Measurements from ENCODE around the gene FCAR. TPM values are rescaled to one million over a fixed set of nuclear protein-coding genes. Genes with fewer than 3 reads are reported as not detected.

FCAR gene
- total RNA-seq, 1 experiment from 2014 or later: 0.22 TPM

DNA sequence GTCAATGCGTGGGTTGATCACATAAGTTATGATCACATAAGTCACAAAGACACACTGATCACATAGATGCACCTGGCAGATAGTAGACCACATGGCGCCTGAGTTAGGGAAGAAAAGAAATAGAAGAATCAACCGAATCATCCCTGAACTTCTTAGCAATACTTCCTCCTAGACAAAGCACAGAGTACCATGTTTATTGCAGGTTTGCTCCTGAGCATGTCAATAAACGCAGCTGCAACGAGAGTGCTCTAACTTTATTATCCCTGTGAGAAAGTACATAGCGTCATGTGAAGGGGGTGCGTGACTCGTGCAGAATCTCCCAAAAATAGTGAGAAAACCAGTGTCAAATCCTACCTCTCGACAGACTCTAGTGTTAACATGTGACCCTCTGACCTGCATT is 49.2 kb downstream of the FCAR start:
- Mint-ChIP-seq H3K4me3 (no peak overlapping the region), H3K27me3 (ENCODE audit: low read depth) (peaks cover 7% of the 10 kb centered on the region), H3K4me1 (peaks cover 7% of the 10 kb centered on the region), H3K9me3 (peaks cover 18% of the 10 kb centered on the region), H3K27ac (no peak overlapping the region), H3K36me3 (peaks cover 20% of the 10 kb centered on the region)
- ATAC-seq (no peak), DNase-seq (ENCODE audit: low spot score) (no peak)
- ChIA-PET POLR2A (no interaction called here), CTCF (interaction anchor here (8.4 kb wide), 1 partner anchor 42 kb away, joined by 166 read pairs; no protein-coding TSS in a partner anchor)
- TF ChIP-seq JUN (CRISPR knock-in tag; IDR thresholded peaks at IDR 0.05): no peak
- TF ChIP-seq, protein P1, sequence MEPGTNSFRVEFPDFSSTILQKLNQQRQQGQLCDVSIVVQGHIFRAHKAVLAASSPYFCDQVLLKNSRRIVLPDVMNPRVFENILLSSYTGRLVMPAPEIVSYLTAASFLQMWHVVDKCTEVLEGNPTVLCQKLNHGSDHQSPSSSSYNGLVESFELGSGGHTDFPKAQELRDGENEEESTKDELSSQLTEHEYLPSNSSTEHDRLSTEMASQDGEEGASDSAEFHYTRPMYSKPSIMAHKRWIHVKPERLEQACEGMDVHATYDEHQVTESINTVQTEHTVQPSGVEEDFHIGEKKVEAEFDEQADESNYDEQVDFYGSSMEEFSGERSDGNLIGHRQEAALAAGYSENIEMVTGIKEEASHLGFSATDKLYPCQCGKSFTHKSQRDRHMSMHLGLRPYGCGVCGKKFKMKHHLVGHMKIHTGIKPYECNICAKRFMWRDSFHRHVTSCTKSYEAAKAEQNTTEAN (CRISPR knock-in tag; IDR thresholded peaks at IDR 0.05): no peak
- no peak for TF ChIP-seq GRHL2 (CRISPR knock-in tag; IDR thresholded peaks at IDR 0.05; ENCODE audit: insufficient replicate concordance, severe bottlenecking)
- TF ChIP-seq, protein P2, sequence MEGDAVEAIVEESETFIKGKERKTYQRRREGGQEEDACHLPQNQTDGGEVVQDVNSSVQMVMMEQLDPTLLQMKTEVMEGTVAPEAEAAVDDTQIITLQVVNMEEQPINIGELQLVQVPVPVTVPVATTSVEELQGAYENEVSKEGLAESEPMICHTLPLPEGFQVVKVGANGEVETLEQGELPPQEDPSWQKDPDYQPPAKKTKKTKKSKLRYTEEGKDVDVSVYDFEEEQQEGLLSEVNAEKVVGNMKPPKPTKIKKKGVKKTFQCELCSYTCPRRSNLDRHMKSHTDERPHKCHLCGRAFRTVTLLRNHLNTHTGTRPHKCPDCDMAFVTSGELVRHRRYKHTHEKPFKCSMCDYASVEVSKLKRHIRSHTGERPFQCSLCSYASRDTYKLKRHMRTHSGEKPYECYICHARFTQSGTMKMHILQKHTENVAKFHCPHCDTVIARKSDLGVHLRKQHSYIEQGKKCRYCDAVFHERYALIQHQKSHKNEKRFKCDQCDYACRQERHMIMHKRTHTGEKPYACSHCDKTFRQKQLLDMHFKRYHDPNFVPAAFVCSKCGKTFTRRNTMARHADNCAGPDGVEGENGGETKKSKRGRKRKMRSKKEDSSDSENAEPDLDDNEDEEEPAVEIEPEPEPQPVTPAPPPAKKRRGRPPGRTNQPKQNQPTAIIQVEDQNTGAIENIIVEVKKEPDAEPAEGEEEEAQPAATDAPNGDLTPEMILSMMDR (IDR thresholded peaks at IDR 0.05): no peak
- TF ChIP-seq, protein P3, sequence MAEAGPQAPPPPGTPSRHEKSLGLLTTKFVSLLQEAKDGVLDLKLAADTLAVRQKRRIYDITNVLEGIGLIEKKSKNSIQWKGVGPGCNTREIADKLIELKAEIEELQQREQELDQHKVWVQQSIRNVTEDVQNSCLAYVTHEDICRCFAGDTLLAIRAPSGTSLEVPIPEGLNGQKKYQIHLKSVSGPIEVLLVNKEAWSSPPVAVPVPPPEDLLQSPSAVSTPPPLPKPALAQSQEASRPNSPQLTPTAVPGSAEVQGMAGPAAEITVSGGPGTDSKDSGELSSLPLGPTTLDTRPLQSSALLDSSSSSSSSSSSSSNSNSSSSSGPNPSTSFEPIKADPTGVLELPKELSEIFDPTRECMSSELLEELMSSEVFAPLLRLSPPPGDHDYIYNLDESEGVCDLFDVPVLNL (CRISPR knock-in tag; IDR thresholded peaks at IDR 0.05; ENCODE audit: borderline replicate concordance, low read depth): no peak
- no peak for TF ChIP-seq RORB (CRISPR knock-in tag; IDR thresholded peaks at IDR 0.05)
- TF ChIP-seq, protein P4, sequence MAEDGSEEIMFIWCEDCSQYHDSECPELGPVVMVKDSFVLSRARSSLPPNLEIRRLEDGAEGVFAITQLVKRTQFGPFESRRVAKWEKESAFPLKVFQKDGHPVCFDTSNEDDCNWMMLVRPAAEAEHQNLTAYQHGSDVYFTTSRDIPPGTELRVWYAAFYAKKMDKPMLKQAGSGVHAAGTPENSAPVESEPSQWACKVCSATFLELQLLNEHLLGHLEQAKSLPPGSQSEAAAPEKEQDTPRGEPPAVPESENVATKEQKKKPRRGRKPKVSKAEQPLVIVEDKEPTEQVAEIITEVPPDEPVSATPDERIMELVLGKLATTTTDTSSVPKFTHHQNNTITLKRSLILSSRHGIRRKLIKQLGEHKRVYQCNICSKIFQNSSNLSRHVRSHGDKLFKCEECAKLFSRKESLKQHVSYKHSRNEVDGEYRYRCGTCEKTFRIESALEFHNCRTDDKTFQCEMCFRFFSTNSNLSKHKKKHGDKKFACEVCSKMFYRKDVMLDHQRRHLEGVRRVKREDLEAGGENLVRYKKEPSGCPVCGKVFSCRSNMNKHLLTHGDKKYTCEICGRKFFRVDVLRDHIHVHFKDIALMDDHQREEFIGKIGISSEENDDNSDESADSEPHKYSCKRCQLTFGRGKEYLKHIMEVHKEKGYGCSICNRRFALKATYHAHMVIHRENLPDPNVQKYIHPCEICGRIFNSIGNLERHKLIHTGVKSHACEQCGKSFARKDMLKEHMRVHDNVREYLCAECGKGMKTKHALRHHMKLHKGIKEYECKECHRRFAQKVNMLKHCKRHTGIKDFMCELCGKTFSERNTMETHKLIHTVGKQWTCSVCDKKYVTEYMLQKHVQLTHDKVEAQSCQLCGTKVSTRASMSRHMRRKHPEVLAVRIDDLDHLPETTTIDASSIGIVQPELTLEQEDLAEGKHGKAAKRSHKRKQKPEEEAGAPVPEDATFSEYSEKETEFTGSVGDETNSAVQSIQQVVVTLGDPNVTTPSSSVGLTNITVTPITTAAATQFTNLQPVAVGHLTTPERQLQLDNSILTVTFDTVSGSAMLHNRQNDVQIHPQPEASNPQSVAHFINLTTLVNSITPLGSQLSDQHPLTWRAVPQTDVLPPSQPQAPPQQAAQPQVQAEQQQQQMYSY (CRISPR knock-in tag; IDR thresholded peaks at IDR 0.05): no peak
- TF ChIP-seq ZNF263 (CRISPR knock-in tag; IDR thresholded peaks at IDR 0.05; ENCODE audit: low read depth): no peak
- TF ChIP-seq ZNF232 (CRISPR knock-in tag; IDR thresholded peaks at IDR 0.05): no peak
- no peak for TF ChIP-seq CREB1 (CRISPR knock-in tag; IDR thresholded peaks at IDR 0.05)

DNA sequence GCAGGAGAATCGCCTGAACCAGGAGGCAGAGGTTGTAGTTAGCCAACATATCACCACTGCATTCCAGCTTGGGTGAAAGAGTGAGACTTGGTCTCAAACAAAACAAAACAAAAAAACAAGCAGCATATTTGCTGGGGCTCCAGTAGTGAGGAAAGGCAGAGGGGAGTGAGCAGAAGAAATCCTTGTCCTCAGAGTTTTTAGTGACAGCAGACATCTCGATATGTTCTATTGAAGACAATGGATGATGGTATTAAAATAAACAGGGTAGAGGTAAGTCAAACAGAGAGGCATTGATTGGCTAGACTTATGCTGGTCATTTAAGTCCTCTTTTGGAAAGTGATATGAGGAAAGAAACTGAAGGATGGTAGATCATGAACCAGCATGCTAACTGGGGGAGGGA is 54.3 kb downstream of the FCAR start:
- DNase-seq (ENCODE audit: low spot score) (no peak), ATAC-seq (no peak)
- no peak overlapping the region for H3K4me3 Mint-ChIP-seq
- H3K36me3 Mint-ChIP-seq: peaks cover 35% of the 10 kb centered on the region
- no peak overlapping the region for H3K27ac Mint-ChIP-seq
- ChIA-PET POLR2A (no interaction called here), CTCF (interaction anchor here (2.1 kb wide), 1 partner anchor 47 kb away, joined by 8 read pairs; no protein-coding TSS in a partner anchor)
- peaks cover 3% of the 10 kb centered on the region; the same call in 1 of the 2 replicates for H3K4me1 Mint-ChIP-seq
- TF ChIP-seq, protein P5, sequence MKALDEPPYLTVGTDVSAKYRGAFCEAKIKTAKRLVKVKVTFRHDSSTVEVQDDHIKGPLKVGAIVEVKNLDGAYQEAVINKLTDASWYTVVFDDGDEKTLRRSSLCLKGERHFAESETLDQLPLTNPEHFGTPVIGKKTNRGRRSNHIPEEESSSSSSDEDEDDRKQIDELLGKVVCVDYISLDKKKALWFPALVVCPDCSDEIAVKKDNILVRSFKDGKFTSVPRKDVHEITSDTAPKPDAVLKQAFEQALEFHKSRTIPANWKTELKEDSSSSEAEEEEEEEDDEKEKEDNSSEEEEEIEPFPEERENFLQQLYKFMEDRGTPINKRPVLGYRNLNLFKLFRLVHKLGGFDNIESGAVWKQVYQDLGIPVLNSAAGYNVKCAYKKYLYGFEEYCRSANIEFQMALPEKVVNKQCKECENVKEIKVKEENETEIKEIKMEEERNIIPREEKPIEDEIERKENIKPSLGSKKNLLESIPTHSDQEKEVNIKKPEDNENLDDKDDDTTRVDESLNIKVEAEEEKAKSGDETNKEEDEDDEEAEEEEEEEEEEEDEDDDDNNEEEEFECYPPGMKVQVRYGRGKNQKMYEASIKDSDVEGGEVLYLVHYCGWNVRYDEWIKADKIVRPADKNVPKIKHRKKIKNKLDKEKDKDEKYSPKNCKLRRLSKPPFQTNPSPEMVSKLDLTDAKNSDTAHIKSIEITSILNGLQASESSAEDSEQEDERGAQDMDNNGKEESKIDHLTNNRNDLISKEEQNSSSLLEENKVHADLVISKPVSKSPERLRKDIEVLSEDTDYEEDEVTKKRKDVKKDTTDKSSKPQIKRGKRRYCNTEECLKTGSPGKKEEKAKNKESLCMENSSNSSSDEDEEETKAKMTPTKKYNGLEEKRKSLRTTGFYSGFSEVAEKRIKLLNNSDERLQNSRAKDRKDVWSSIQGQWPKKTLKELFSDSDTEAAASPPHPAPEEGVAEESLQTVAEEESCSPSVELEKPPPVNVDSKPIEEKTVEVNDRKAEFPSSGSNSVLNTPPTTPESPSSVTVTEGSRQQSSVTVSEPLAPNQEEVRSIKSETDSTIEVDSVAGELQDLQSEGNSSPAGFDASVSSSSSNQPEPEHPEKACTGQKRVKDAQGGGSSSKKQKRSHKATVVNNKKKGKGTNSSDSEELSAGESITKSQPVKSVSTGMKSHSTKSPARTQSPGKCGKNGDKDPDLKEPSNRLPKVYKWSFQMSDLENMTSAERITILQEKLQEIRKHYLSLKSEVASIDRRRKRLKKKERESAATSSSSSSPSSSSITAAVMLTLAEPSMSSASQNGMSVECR (CRISPR knock-in tag; IDR thresholded peaks at IDR 0.05; ENCODE audit: borderline replicate concordance): no peak
- TF ChIP-seq ZNF317 (CRISPR knock-in tag; IDR thresholded peaks at IDR 0.05; ENCODE audit: borderline replicate concordance, low read depth): peak; percentile 99
- peaks cover 9% of the 10 kb centered on the region for H3K27me3 Mint-ChIP-seq (ENCODE audit: low read depth)
- peaks cover 28% of the 10 kb centered on the region for H3K9me3 Mint-ChIP-seq

Measured in WTC11 (cell line).